Measurements from ENCODE around the gene DACH1.

DACH1 gene

DNA sequence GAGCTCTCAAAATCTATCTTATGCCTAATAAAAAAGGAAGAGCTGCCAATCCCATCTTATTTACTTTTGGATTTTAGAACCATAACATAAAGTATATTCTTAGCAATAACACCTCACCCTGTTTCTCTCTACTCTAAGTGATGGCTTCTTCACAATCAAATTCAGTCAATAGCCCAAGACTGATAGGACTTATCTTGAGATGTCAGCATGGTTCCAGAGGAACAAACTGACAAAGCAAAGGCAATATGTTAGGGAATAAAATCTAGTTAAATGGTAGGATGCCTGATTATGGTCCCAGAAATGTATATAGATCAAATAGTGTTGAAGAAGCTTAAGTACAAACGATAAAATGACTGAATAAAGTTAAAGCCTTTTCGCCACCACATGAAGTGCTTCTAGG lies 36.3 kb downstream of the DACH1 start:
- DNase-seq (ENCODE audit: low read depth in 2 of 2, low spot score in 1 of 2), result no peak

DNA sequence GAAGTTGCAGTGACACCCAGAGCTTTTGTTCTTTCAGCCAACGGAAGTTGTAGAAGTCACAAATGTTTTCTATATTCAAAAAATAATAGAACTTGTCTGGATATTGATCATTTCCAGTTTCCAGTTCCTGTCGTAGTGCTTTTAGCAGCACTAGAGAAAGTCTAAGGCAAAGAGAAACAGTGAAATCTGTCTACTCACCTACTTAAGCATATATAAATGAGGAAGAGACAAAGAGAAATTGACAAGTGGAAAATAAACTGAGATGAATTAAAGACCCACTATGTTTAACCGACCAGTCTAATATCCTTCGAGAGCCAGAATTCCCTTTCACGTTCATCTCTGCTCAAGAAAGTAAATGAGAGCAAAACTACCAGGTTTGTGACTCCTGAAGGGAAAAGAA lies 36.7 kb downstream of the DACH1 start:
- no peak for DNase-seq (ENCODE audit: low read depth in 2 of 2, low spot score in 1 of 2)

DNA sequence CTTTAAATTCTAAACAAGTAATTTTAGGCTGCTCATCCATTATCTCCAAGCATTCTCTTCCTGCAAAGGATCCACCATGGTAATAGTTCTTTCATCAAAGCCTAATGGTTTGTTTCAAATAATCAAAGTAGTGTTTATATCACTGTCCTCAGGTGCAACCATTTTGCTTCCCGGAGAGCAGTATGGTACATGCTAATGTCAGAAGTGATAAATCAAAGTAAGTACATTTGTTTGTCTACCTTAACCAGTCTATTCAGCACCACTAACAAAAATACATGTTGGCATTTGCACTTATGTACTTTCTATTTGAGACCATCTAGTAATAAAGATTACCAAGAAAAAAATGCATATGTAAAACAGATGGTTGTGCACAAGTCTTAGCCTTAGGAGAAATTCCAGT lies 37.5 kb downstream of the DACH1 start:
- DNase-seq (ENCODE audit: low read depth in 2 of 2, low spot score in 1 of 2), result no peak

DNA sequence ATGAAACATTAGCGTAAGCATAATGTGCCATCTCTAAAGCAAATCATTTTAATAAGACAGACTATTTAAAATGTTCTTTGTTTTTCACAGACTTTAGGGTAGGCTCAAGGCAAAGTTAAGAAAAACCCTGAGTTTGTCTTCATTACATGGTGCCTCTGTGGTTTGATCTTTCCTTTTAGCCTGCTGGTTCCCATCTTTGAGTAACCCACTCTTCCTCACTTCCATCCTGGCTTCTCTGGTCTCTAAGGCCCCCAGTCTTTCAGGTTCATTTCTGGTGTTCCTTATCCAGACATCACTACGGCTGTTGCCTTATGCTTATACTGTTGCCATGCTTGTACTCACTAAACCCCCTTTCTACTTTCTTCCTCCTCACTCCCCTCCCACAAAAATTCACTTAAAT lies 38.4 kb downstream of the DACH1 start:
- no peak for DNase-seq (ENCODE audit: low read depth in 2 of 2, low spot score in 1 of 2)

DNA sequence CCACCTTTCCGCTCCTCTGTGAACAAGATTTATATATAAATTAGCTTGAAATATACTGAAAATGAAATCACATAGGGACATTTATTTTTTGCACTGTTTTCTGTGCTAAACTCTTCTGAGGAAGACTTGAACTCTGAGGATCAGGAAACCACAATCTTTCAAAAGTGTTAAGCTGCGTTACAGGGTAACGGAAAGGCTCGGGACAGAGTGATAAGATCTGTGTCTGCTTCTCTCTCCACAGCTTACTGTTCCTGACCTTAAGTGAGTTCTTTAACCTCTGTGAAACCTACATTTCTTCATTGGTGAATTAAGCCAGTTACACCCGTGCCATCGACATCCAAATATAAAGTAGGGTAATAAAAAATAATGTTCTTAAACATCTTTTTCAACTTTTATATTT lies 38.9 kb downstream of the DACH1 start:
- no peak for DNase-seq (ENCODE audit: low read depth in 2 of 2, low spot score in 1 of 2)

DNA sequence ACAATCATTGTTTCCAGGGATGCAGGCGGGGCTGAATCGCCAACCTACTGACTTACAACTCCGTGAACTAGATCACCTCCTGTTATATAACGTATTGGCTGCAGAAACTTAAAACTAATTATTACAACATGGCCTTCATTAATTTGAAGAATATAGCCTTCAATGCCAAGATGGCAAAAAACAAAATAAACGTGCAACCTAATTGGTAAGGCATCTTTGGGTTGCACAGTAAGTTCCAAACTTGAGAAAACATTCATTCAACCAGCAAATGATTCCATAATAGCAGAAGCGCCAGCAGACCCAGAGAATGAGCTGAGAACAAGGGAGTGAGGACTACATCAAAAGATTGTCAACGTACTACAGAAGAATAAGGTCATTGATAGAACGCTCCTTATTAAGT lies 39.8 kb downstream of the DACH1 start:
- DNase-seq (ENCODE audit: low read depth in 2 of 2, low spot score in 1 of 2), result no peak

DNA sequence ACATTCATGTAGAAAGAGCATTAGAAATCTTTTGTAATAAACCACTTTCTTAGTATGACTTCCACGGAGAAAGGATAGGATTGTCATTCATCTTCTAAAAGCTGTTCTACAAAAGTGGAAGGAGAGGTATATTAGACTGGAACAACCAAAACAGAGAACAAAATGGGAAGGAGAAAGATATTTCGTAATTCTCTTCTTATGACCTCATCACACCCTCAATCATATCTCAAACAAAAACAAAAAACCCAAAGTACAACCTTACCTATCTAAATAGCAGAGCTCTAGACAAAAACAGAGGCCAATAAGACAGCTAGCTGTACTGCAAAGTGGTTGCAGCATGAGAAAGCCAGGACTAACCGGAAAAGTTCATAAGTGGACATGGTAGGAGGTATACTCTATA lies 46.3 kb downstream of the DACH1 start:
- DNase-seq (ENCODE audit: low read depth in 2 of 2, low spot score in 1 of 2), result no peak

DNA sequence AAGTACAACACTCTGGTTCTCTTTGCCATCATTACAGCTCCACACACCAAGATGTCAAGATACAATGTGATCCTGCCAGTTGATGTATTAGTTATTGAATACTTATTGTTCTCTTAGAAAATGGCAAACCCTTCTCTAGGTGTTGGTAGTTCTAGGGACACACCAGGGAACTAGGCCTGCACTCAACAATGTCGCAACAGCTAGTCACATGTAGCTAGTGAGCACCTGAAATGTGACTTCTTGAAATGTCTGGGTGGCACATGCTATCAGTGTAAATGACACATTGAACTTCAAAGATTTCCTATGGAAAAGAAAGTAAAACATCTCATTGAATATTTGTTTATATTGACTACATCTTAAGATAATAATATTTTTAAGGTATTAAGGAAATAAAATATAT lies 49.7 kb downstream of the DACH1 start:
- DNase-seq (ENCODE audit: low read depth in 2 of 2, low spot score in 1 of 2), result no peak

DNA sequence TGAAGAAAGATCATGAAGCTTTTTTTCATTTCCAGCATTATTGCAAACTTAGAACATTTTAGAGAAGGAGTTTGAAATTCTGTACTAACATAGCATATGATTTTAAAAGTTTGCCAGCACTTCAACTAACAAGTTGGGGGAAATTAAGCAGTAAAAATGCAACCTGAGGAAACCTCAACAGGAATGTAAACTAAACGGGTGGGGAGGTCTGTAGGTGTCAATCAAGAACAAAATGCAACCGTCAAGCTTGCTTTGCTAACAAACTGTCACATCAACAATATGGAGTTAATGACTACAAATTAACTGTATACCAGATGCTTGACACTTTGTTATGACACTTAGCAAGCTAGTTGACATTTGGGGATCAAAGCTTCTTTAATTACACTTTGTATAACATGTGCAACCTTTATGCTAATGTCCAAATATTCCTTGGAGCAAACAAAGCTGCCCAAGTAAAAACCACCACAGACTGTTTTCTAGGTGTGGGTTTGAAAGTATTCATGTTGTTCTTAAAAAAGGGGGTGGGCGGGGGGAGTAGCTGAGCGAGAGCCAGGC lies 52.1 kb downstream of the DACH1 start:
- no peak for DNase-seq (ENCODE audit: low read depth in 2 of 2, low spot score in 1 of 2)

DNA sequence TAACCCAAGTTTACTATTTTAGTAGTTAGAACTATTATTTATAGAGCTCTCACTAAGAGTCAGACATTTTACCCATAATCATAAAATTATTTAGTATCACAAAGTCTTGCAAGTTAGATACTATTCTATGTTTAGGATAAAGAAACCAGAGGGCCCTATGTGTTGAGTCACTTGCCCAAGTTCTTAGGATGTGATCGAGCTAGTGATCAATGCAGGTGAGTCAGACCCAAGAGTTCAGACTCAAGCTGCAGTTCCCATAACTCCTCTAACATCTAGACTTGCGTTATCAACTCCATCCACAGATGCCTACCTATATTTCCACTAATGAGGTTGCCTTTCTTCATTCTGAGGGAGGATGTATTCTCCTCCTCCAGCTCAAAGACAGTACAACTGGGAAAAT lies 53.8 kb downstream of the DACH1 start:
- DNase-seq (ENCODE audit: low read depth in 2 of 2, low spot score in 1 of 2), result no peak

DNA sequence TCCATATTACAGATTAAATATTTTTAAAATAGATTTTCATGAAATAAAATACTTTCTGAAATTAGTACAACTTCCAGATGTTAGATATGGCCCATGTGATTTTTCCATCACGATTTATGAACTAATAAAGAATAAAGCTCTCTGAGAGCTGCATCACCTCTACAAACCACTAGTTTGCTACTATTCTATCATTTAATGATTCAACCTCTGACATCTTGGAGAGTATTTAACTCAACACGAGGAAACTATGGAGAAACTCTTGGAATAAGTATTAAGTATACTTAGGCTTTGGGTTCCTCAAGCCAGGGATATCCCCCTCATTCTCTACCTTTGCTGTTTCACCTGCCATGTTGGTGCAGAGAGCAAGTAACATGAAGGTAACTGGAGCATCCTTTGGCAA lies 55.7 kb downstream of the DACH1 start:
- no peak for DNase-seq (ENCODE audit: low read depth in 2 of 2, low spot score in 1 of 2)

DNA sequence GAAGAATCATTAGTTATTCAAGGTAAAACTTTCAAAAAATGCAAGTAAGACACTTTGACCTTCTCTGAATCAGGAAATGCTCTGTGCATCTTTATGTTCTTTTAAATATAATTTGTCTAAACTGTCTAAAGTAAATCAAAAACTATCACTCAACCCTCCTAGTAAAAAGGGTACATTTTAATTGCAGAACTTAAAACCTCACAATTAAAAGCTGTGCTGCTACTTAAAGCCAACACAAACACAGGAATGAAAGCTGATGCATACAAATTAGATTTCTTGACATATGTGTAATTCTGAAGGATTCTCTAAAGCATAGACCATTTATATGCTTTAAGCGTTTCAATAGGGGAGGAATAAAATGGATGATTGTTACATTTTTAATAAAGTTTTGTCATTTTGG lies 58.3 kb downstream of the DACH1 start:
- no peak for DNase-seq (ENCODE audit: low read depth in 2 of 2, low spot score in 1 of 2)

DNA sequence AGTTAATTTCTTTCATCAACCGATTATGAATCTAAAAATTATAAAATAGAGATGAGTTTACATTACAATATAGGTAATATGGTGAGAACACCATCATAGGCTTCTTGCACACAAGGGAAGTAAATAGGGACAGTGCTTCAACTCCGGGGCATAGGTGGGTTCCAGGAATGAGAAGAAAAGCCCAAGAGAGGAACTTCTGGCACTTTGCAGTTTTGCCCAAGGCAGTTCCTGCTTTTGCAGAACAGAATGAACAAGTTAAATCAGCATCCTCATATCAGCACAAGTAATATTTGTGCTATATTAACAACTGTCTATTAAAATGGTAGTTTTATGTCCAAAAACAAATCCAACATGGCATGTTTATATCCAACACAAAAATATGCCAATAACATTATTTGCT lies 60.1 kb downstream of the DACH1 start:
- DNase-seq (ENCODE audit: low read depth in 2 of 2, low spot score in 1 of 2), result no peak

DNA sequence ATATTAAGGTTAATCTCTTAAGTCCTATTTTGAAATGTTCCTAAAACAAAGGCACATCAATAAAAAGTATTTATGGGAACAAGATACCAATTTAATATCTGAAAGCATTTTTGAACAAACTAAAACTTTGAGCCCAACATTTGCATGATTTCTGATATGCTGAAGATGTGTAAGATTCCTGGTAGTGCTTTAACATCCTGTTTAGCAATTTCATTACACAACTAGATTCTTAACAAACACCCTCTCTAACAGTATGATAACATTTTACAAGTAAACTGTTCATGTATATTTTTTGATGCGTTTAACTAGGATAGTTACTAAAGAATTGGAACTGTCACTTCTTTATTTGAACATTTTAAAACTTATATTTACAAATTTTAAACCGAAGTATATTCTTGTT lies 63.9 kb downstream of the DACH1 start:
- no peak for DNase-seq (ENCODE audit: low read depth in 2 of 2, low spot score in 1 of 2)

DNA sequence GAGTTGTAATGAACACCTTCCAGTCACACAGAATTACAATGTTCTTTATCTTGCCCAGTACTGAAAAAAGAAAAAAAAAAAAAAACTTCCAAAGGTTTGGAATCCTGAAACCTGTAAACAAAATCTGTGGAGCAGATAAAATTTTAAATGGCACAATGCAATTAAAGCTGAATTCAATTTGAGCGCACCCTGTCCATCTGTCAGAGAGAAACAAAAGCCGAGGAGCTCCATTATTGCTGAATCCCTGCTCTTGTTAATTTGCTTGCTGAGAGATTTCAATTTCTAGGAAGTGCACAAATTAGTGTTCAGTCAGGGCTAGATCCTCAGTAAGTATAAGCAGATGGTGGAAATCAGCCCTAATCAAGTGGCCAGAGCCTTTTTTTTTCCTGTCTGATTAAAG lies 65.2 kb downstream of the DACH1 start:
- DNase-seq (ENCODE audit: low read depth in 2 of 2, low spot score in 1 of 2), result no peak

DNA sequence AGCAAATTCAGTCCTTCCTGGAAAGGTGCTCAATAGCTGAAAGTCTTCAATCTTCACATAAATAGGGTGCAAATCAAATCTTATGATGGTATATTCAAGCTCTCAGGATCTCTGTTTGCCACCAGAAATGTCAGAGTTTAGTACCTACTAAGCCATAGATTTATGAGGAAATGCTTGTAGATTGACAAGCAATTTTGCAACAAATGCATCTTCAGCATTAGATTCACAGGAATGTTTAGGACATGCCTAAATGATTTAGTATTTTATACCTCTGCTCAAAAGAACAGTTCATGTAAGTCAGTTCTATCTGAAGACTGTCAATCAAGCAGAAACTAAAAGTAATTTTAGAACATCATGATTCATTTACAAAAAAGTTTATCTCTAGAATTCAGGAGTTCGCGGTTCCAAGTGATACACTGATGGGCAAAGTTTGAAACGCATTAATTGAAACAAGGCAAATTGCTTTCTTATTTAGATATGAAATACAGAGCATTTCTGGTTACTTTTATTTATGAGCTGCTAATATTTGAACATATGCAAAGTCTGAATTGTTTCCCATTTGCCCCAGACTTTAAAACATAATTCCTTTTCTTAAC lies 65.7 kb downstream of the DACH1 start:
- DNase-seq (ENCODE audit: low read depth in 2 of 2, low spot score in 1 of 2), result no peak

DNA sequence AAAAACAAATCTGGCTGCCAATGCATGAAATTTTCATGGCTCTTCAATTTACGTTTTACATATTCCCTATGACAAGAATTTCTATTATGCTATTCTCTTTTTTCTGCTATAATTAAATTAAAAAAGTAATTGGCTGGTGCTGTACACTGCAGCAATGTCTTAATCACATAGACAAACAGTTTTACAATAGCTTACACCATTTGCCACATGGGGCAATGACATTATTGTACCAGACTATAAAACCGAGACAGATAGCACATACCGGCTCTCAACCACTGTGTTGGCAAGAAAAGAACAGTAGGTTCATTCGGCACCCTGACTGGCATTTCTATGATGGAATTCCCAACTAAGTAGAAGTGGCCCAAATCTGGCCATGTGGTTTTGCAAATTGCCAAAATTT lies 67.7 kb downstream of the DACH1 start:
- no peak for DNase-seq (ENCODE audit: low read depth in 2 of 2, low spot score in 1 of 2)

DNA sequence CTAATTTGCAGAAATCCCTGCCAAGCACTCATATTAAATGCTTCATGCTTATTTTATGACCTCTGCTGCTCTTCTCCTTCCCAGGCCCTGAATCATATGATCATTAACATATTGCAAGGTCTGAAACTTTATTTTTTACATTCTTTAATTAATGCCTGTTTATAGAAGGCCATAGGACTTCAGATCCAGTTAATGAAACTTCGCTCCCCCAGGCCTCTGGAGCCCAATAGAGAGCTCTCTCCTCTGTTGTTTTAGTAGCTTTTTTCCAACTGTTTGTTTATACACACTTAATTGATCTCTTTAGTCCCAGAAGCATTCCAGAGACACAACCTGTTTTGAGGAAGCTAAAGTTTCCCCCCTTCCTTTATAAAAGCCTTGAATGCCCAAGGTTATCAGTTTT lies 68.3 kb downstream of the DACH1 start:
- no peak for DNase-seq (ENCODE audit: low read depth in 2 of 2, low spot score in 1 of 2)

DNA sequence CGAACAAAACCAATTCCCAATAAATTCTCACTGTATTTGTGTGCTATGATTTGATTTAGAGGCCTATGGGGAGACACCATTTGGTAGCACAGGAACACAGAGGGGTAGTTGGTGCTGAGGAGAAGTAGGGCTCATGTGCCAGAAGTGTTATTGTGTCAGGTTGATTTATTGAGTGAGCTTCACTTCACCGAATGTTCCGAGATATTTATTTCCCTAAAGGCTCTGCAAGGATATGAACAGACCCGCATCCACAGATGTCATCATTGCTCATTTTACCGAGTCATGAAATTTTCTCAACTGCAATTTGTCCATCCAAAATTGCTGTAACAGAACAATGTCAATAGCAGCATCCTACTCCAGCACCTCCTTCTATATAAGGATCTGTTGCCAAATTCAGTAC lies 69.5 kb downstream of the DACH1 start:
- no peak for DNase-seq (ENCODE audit: low read depth in 2 of 2, low spot score in 1 of 2)

DNA sequence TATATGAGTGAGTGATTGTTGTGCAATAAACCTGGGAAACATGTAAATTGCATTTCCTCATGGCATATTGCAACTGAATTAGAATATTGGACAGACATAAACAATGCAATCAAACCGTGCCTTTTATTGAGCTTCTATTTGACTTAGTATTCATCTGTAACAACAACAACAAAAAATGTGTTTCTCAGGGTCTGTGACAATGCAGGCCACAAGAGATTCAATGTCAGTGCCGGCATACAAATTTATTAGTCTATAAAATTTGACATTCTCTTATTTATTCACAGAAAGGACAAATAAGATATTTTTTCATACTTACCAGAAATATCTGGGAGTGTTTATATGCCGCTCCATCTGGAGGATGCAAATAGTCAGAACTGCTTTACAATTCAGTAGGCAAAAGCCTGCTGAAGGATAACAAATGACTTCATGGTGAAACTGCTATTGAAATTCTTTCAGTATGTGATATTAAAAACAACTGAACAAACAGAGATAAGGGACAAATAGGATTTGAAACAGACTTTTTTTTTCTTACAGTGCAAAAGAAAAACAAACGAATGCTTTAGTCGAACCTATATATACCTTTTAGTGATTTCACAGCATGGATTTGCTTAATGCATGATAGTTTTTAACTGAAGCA lies 77.2 kb downstream of the DACH1 start:
- DNase-seq (ENCODE audit: low read depth in 2 of 2, low spot score in 1 of 2), result no peak

DNA sequence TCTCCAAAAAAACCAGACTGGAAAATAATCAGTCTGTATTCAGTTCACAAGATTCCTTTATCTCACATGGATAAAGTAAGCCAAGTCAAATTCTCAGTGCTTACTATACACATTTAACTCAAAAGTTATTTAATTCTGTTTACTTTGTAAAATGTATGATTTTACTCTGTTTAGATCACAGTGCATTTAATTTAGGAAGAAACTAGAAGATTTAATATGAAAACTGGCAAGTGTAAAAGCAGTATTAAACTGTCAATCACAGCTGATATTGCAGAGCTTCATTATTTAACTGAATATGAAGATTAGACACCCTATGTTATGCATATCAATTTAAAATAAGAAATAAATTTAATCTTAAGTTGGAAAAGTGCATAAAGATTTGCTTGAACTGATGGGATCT lies 78.0 kb downstream of the DACH1 start:
- no peak for DNase-seq (ENCODE audit: low read depth in 2 of 2, low spot score in 1 of 2)

DNA sequence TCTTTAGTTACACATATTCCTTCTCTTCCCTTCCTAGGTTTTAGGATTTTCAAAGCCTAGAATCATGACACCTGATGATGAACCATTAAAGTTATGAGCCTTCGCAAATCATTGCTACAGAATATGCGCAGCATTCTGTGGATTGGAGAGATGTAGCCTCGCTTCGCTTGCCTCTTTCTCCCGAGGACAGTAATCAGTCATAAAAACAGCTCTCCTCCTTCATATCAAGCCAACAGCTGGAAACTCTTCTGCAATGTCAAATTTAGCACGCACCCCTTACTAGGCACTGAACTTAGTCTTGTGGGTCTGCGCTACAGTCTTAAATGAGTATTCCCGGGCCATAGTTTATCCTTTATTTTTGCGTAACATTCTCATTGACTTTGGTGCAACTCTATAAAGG lies 79.6 kb downstream of the DACH1 start:
- no peak for DNase-seq (ENCODE audit: low read depth in 2 of 2, low spot score in 1 of 2)

DNA sequence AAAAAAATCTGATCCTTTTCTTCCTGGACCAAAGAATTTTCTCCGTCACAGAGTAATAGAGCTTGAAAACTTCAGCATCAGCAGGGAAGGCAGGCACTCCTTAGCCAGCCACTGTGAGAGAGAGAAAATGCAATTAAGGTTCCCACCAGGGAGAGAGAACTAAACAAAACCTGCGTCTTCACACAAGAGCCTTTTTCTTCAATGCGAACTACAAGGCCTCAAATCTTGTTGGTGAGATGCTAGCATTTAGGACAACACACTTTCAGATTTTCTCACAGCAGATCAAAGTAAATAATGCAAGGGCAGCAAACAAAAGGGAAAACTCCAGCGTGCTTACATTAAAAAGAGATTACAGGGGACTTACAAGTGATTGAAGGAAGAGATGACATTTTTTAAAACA lies 80.1 kb downstream of the DACH1 start:
- DNase-seq (ENCODE audit: low read depth in 2 of 2, low spot score in 1 of 2), result no peak

All from stimulated activated CD8-positive, alpha-beta memory T cell treated with anti-CD3 and anti-CD28 coated beads, Interleukin-4, amount 100 ng/mL, for 1 hour (primary cell).